HCT116 (cell line): ENCODE results near the gene AIF1L. TPM values are rescaled to one million over a fixed set of nuclear protein-coding genes. Genes with fewer than 3 reads are reported as not detected.

Experiments used
- ATAC-seq: fragments of 200-7000 bp; cut with Tn5 transposase; 2 replicates; pipeline ENCODE4 v1.9.1; 2020; ENCODE audit warnings: mild to moderate bottlenecking, moderate library complexity
- BruUV-seq: library from RNA; stranded (reverse); fragments of 400-500 nt; replicated peaks from 2 replicates; lab custom pipeline; 2021; lab: Mats Ljungman, UMichigan
- CTCF ChIA-PET: fragments of 300-600 bp; sonication (Branson Sonifier 250); formaldehyde crosslinking; loops from one replicate; lab custom pipeline; 2021; ENCODE audit warnings: antibody characterized with exemption; lab: Charles Lee
- POLR2A ChIA-PET: fragments of 300-600, 350-600 bp; sonication (Branson Sonifier 250); formaldehyde crosslinking; loops from one replicate; lab custom pipeline; 2021; ENCODE audit warnings: antibody characterized with exemption; lab: Charles Lee
- RAD21 ChIA-PET, 2 experiments: fragments of 300-600 bp; sonication (Branson Sonifier 250); formaldehyde crosslinking; loops; one replicate each; lab custom pipeline; 2023; ENCODE audit warnings: low total read pairs in 2 of 2; ENCODE audit not compliant: uncharacterized antibody in 2 of 2, unreplicated experiment in 2 of 2, low non-redundant PET in 1 of 2; lab: Charles Lee
- DNase-seq: peaks from one replicate; pipeline ENCODE4 v3.0.0-alpha.2; 2010; ENCODE audit warnings: low read depth, low spot score
- H2AFZ ChIP-seq: fragments of 200-600 bp; shearing (Covaris generic), sonication (generic); 2 replicates; pipeline ENCODE4 v1.6.1; 2017; ENCODE audit warnings: low read depth, mixed run types, mixed read lengths, antibody characterized with exemption, low read length; ENCODE audit not compliant: poor library complexity, severe bottlenecking
- H3K27ac ChIP-seq: 2 replicates; pipeline ENCODE4 v1.5.1; 2012; ENCODE audit warnings: low read depth, low read length
- H3K27me3 ChIP-seq: fragments of 200-600 bp; sonication (generic); 2 replicates; pipeline ENCODE4 v1.6.1; 2016; ENCODE audit warnings: mixed run types, low read length, mixed read lengths; ENCODE audit not compliant: insufficient read depth
- H3K36me3 ChIP-seq, 2 experiments: fragments of 200-500 bp in 1 of 2; fragments of 200-600 bp in 1 of 2; sonication (Bioruptor generic) in 1 of 2; sonication (generic) in 1 of 2; 2 replicates each; pipeline versions ENCODE4 v1.5.1 to v1.6.1; 2014 to 2016; ENCODE audit warnings: low read length in 2 of 2, inconsistent platforms in 1 of 2, mixed read lengths in 1 of 2, mixed run types in 1 of 2; ENCODE audit not compliant: insufficient read depth in 2 of 2, control insufficient read depth in 1 of 2
- H3K4me1 ChIP-seq, 2 experiments: fragments of 200-600 bp in 1 of 2; sonication (generic) in 1 of 2; 2 replicates each; pipeline versions ENCODE4 v1.5.1 to v1.6.1; 2012 to 2017; ENCODE audit warnings: low read length in 2 of 2, inconsistent platforms in 1 of 2, mild to moderate bottlenecking in 1 of 2, mixed read lengths in 1 of 2, mixed run types in 1 of 2, moderate library complexity in 1 of 2; ENCODE audit not compliant: insufficient read depth in 2 of 2, control insufficient read depth in 1 of 2
- H3K4me2 ChIP-seq: fragments of 200-600 bp; sonication (generic); 2 replicates; pipeline ENCODE4 v1.6.1; 2017; ENCODE audit warnings: mixed run types, low read length, mixed read lengths
- H3K4me3 ChIP-seq, 2 experiments: fragments of 200-600 bp in 1 of 2; sonication (generic) in 1 of 2; replicated peaks in 1 of 2; 2 replicates each; pipeline ENCODE4 v1.5.1; 2011 to 2016; ENCODE audit warnings: low read length in 2 of 2, control low read depth in 1 of 2, low read depth in 1 of 2, mild to moderate bottlenecking in 1 of 2, mixed read lengths in 1 of 2, mixed run types in 1 of 2
- H3K79me2 ChIP-seq: fragments of 200-600 bp; sonication (generic); 2 replicates; pipeline ENCODE4 v1.6.1; 2017; ENCODE audit warnings: mild to moderate bottlenecking, mixed run types, low read length, moderate library complexity, mixed read lengths; ENCODE audit not compliant: insufficient read depth
- H3K9ac ChIP-seq: fragments of 200-600 bp; sonication (generic); 2 replicates; pipeline ENCODE4 v1.6.1; 2016; ENCODE audit warnings: low read length, mixed read lengths
- H3K9me2 ChIP-seq: fragments of 200-600 bp; sonication (generic), shearing (Covaris generic); 2 replicates; pipeline ENCODE4 v1.6.1; 2017; ENCODE audit warnings: mixed run types, mild to moderate bottlenecking, moderate library complexity; ENCODE audit not compliant: insufficient read depth
- H3K9me3 ChIP-seq, 2 experiments: fragments of 200-500 bp in 1 of 2; fragments of 200-600 bp in 1 of 2; sonication (Bioruptor generic) in 1 of 2; sonication (generic) in 1 of 2; 2 replicates each; pipeline ENCODE4 v1.6.1; 2014 to 2017; ENCODE audit warnings: low read length in 2 of 2, mixed read lengths in 2 of 2, inconsistent platforms in 1 of 2, low read depth in 1 of 2, mild to moderate bottlenecking in 1 of 2, mixed run types in 1 of 2, moderate library complexity in 1 of 2; ENCODE audit not compliant: control insufficient read depth in 1 of 2, insufficient read depth in 1 of 2
- H4K20me1 ChIP-seq: fragments of 200-600 bp; sonication (generic), shearing (Covaris generic); 2 replicates; pipeline ENCODE4 v1.6.1; 2017; ENCODE audit warnings: mixed run types, mild to moderate bottlenecking, moderate library complexity; ENCODE audit not compliant: insufficient read depth
- CBX3 ChIP-seq: IDR thresholded peaks from 2 replicates; pipeline ENCODE4 v1.6.1; 2012; ENCODE audit warnings: low read depth
- CEBPB ChIP-seq: IDR thresholded peaks from 2 replicates; pipeline ENCODE4 v1.6.1; 2012; ENCODE audit warnings: low read depth
- CTCF ChIP-seq, 3 experiments: fragments of 200-600 bp in 1 of 3; sonication (generic) in 1 of 3; IDR thresholded peaks in 2 of 3; conservative IDR thresholded peaks in 1 of 3; 2 replicates each; pipeline ENCODE4 v1.5.1; 2012 to 2017; ENCODE audit warnings: low read depth in 2 of 3, low read length in 2 of 3, antibody characterized with exemption in 1 of 3, borderline replicate concordance in 1 of 3, control low read depth in 1 of 3, mild to moderate bottlenecking in 1 of 3, mixed read lengths in 1 of 3, mixed run types in 1 of 3, moderate library complexity in 1 of 3; ENCODE audit not compliant: insufficient read depth in 1 of 3
- EGR1 ChIP-seq: IDR thresholded peaks from 2 replicates; pipeline ENCODE4 v1.6.1; 2012; ENCODE audit warnings: low read depth
- ELF1 ChIP-seq: IDR thresholded peaks from 2 replicates; pipeline ENCODE4 v1.6.1; 2012; ENCODE audit warnings: low read depth, borderline replicate concordance
- EZH2 ChIP-seq: fragments of 200-600 bp; sonication (generic); IDR thresholded peaks from 2 replicates; pipeline ENCODE4 v1.6.1; 2017; ENCODE audit warnings: antibody characterized with exemption, mixed run types
- JUND ChIP-seq: IDR thresholded peaks from 2 replicates; pipeline ENCODE4 v1.6.1; 2012
- MAX ChIP-seq: IDR thresholded peaks from 2 replicates; pipeline ENCODE4 v1.6.1; 2012
- POLR2A ChIP-seq: IDR thresholded peaks from 2 replicates; pipeline ENCODE4 v1.7.0; 2011; ENCODE audit warnings: borderline replicate concordance; ENCODE audit not compliant: insufficient read depth, insufficient read length; ENCODE audit errors: extremely low read depth
- POLR2AphosphoS5 ChIP-seq: IDR thresholded peaks from 2 replicates; pipeline ENCODE4 v1.6.1; 2011; ENCODE audit warnings: mild to moderate bottlenecking, low read depth, low read length, moderate library complexity
- RAD21 ChIP-seq: IDR thresholded peaks from 2 replicates; pipeline ENCODE4 v1.6.1; 2012; ENCODE audit warnings: low read depth, mild to moderate bottlenecking
- TCF7L2 ChIP-seq: IDR thresholded peaks from 2 replicates; pipeline ENCODE4 v1.7.0; 2011; ENCODE audit warnings: borderline replicate concordance, inconsistent platforms; ENCODE audit not compliant: insufficient read depth, insufficient read length; ENCODE audit errors: extremely low read depth
- ZFX ChIP-seq: fragments of 450-650 bp; IDR thresholded peaks from 2 replicates; pipeline ENCODE4 v1.6.1; 2017
- ZNF274 ChIP-seq: fragments of 200-500 bp; sonication (Bioruptor generic); IDR thresholded peaks from 2 replicates; pipeline ENCODE4 v1.6.1; 2014; ENCODE audit warnings: mild to moderate bottlenecking, low read depth, low read length, inconsistent platforms
- intact Hi-C: fragments of 100-400 bp; cut with micrococcal nuclease; formaldehyde crosslinking; loops from 2 replicates; pipeline ENCODE4 v1.10.0; 2022
- total RNA-seq: library from RNA; stranded (reverse); gene quantifications from one replicate; pipeline ENCODE4 v1.2.1, GENCODE V29; 2021; ENCODE audit not compliant: unreplicated experiment
- TF ChIP-seq, protein P1 (sequence below): IDR thresholded peaks from 2 replicates; pipeline ENCODE4 v1.6.1; 2011; ENCODE audit warnings: mild to moderate bottlenecking, low read length, moderate library complexity; ENCODE audit not compliant: insufficient replicate concordance; ENCODE audit errors: extremely low read depth

Gene AIF1L
- total RNA-seq, 1 experiment from 2014 or later, result 34.0 TPM

GRCh38 chr9:131068076-131068816, 28.1 kb upstream of the AIF1L start (continued):
- no peak for TF ChIP-seq CTCF (IDR thresholded peaks at IDR 0.05 in 2 of 3, conservative IDR thresholded peaks at IDR 0.05 in 1 of 3; ENCODE audit: borderline replicate concordance in 1 of 3, insufficient read depth in 1 of 3, low read depth in 2 of 3, low read length in 2 of 3)
- TF ChIP-seq ZFX, result no peak
- TF ChIP-seq RAD21, result no peak
- TF ChIP-seq, protein P1, sequence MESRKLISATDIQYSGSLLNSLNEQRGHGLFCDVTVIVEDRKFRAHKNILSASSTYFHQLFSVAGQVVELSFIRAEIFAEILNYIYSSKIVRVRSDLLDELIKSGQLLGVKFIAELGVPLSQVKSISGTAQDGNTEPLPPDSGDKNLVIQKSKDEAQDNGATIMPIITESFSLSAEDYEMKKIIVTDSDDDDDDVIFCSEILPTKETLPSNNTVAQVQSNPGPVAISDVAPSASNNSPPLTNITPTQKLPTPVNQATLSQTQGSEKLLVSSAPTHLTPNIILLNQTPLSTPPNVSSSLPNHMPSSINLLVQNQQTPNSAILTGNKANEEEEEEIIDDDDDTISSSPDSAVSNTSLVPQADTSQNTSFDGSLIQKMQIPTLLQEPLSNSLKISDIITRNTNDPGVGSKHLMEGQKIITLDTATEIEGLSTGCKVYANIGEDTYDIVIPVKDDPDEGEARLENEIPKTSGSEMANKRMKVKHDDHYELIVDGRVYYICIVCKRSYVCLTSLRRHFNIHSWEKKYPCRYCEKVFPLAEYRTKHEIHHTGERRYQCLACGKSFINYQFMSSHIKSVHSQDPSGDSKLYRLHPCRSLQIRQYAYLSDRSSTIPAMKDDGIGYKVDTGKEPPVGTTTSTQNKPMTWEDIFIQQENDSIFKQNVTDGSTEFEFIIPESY, result no peak
- no peak for TF ChIP-seq ZNF274

GRCh38 chr9:131069699-131070098, 26.6 kb upstream of the AIF1L start:
- ChIA-PET POLR2A (no interaction called here), CTCF (no interaction called here), RAD21 (no interaction called here)
- Histone ChIP-seq H2AFZ (no peak overlapping the region), H3K9me2 (no peaks in the 10 kb centered on the region), H4K20me1 (no peaks in the 10 kb centered on the region), H3K79me2 (no peaks in the 10 kb centered on the region), H3K36me3 (no peaks in the 10 kb centered on the region), H3K9me3 (no peaks in the 10 kb centered on the region), H3K4me2 (no peak overlapping the region), H3K4me1 (no peaks in the 10 kb centered on the region), H3K27ac (no peak overlapping the region), H3K4me3 (no peak overlapping the region), H3K27me3 (no peaks in the 10 kb centered on the region), H3K9ac (no peak overlapping the region)
- ATAC-seq (no peak), DNase-seq (no peak)
- BruUV-seq, result no TSS peak
- no peak for TF ChIP-seq MAX
- no peak for TF ChIP-seq EGR1
- TF ChIP-seq CBX3, result no peak
- no peak for TF ChIP-seq POLR2AphosphoS5
- TF ChIP-seq ZFX, result no peak
- no peak for TF ChIP-seq RAD21
- TF ChIP-seq JUND, result no peak
- no peak for TF ChIP-seq EZH2
- no peak for TF ChIP-seq ELF1
- no peak for TF ChIP-seq TCF7L2
- no peak for TF ChIP-seq CEBPB
- TF ChIP-seq, protein P1, result no peak
- TF ChIP-seq POLR2A, result no peak
- intact Hi-C loops, result no loop called here
